ENCODE data around the gene SLC13A4.

Gene SLC13A4

DNA sequence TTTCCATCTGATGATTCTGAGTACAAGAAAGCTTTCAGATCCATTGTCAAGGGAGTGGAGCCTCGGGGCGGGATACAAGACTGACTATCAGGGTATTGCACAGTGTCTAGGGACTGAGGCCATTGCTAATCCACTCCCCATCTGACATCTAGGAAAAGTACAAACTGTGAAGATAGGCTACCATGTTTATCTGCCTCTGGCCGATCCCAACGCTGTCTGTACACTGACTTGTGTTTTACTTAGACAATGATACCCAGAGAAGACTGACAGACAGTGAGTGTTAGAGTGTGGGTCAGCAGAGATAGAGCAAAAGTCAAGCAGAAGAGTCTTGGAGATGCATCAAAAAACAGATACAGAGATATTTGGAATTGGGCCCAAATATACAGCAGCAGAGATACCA is 3.1 kb upstream of the SLC13A4 start:
- H3K27ac Mint-ChIP-seq: no peak overlapping the region
- H3K4me3 Mint-ChIP-seq: no peak overlapping the region
- H3K36me3 Mint-ChIP-seq (ENCODE audit: low read depth): no peaks in the 10 kb centered on the region
- peaks cover 8% of the 10 kb centered on the region for H3K27me3 Mint-ChIP-seq (ENCODE audit: low read depth, poor library complexity)
- no peaks in the 10 kb centered on the region for H3K4me1 Mint-ChIP-seq
- H3K9me3 Mint-ChIP-seq: no peaks in the 10 kb centered on the region
- TF ChIP-seq, protein P1, sequence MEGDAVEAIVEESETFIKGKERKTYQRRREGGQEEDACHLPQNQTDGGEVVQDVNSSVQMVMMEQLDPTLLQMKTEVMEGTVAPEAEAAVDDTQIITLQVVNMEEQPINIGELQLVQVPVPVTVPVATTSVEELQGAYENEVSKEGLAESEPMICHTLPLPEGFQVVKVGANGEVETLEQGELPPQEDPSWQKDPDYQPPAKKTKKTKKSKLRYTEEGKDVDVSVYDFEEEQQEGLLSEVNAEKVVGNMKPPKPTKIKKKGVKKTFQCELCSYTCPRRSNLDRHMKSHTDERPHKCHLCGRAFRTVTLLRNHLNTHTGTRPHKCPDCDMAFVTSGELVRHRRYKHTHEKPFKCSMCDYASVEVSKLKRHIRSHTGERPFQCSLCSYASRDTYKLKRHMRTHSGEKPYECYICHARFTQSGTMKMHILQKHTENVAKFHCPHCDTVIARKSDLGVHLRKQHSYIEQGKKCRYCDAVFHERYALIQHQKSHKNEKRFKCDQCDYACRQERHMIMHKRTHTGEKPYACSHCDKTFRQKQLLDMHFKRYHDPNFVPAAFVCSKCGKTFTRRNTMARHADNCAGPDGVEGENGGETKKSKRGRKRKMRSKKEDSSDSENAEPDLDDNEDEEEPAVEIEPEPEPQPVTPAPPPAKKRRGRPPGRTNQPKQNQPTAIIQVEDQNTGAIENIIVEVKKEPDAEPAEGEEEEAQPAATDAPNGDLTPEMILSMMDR (IDR thresholded peaks at IDR 0.05): no peak
- DNase-seq: no peak

DNA sequence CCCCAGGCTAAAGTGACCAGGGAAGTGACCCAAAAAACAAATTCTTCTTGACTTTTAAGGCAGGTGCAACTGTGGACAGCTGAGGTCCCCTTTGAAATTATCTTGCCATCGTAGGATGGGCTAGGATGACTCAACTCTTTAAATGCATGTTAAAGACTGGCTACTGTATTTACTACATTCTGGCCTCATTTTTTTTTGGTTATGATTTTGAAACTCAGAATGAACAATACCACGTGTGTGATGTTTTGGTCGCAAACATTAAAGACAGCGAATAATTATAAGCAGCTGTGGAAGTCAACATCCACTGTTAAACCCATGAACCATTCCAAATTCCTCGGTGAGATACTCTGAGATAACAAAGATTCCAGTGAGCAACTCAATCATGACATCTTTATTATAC is 1.2 kb upstream of the SLC13A4 start:
- no peaks in the 10 kb centered on the region for H3K4me1 Mint-ChIP-seq

DNA sequence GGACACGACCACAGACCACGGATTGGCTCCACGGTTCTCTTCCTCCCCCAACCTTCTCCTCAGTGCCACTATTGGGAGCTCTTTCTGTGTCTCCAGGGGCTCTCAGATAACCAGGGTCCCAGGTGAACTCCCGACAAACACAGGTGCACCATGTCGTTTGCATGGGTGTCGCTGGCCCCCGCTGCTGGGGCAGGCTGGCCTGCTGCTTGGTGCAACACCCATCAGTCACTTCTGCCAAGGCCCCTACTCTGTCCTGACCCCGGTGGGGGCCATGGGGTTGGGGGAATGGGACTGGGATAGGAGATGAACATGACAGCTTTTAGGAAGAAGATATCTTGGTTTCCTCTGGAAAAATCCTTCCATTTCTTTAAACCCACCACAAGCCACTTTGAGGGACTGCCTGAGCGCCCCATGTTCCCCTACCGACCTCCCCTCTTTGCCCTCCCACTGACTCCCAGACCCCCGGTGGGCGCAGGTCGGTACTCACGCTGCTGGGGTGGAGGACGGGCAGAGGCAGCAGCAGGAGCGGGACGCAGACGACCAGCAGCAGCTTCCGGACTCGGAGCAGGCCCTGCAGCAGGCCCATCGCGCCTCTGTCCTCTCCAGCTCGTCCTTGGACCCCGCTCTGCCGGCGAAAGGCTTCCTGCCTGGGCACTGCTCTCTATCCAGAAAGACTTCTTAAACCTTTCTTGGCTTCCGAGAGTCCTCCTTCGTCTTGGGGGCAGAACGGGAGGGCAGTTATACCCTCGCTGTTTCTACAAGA is 894 bp downstream of the SLC13A4 start:
- TF ChIP-seq, protein P1 (IDR thresholded peaks at IDR 0.05): no peak
- DNase-seq: no peak
- Mint-ChIP-seq H3K27me3 (ENCODE audit: low read depth, poor library complexity) (peaks cover 11% of the 10 kb centered on the region), H3K4me3 (no peak overlapping the region), H3K4me1 (no peaks in the 10 kb centered on the region), H3K9me3 (no peaks in the 10 kb centered on the region), H3K27ac (no peak overlapping the region), H3K36me3 (ENCODE audit: low read depth) (no peaks in the 10 kb centered on the region)

More for the DNA sequence above, 1.2 kb upstream of the SLC13A4 start:
- H3K4me3 Mint-ChIP-seq: no peak overlapping the region
- no peaks in the 10 kb centered on the region for H3K36me3 Mint-ChIP-seq (ENCODE audit: low read depth)
- DNase-seq: no peak
- no peak overlapping the region for H3K27ac Mint-ChIP-seq
- peaks cover 11% of the 10 kb centered on the region for H3K27me3 Mint-ChIP-seq (ENCODE audit: low read depth, poor library complexity)
- no peaks in the 10 kb centered on the region for H3K9me3 Mint-ChIP-seq
- TF ChIP-seq, protein P1 (IDR thresholded peaks at IDR 0.05): no peak

DNA sequence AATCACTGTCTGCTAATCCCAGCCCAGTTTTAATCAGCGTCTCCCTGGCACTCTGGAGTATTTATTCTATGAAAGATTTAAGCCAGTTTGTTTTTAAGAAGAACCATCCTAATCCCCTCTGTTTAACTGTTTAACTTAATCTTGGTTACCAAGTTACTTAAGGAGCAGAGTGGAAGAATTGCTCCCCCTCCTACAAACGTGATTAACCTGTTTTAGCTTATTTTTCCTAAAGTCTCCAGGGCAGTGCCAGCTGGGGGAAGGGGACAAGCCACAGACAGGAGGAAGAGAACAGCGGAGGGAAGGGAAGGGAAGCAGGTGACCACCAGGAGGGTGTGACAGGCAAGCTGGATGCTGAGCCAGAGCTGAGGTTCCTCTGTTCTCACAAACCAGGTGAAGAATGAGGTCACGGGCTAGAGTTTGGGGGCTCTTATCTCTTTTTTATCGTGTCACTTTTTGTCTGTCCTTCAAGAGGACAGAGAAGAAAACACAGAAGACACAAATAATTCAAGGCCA is 1.7 kb downstream of the SLC13A4 start:
- TF ChIP-seq, protein P1 (IDR thresholded peaks at IDR 0.05): no peak
- Mint-ChIP-seq H3K27ac (no peak overlapping the region), H3K4me3 (no peak overlapping the region), H3K27me3 (ENCODE audit: low read depth, poor library complexity) (peaks cover 11% of the 10 kb centered on the region), H3K36me3 (ENCODE audit: low read depth) (no peaks in the 10 kb centered on the region), H3K9me3 (no peaks in the 10 kb centered on the region), H3K4me1 (no peaks in the 10 kb centered on the region)
- DNase-seq: no peak

DNA sequence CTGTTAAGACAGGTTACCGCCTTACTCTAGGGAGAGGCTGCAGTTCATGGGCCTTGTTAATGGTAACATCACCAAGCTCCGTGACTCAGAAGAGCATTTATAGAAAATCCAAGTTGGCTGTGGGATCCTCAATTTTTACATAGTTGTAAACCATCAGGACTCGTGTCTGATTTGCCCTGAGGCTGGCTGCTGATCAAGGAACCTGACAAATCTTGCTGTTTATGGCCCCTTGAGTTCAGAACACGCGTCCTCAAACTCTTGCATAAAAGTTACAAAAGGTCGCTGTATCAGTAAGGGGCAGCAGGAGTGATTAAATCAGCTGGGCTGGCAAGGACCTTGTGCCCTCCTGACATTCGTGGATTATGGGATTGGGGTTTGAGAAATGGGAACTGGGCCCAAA is 4.6 kb downstream of the SLC13A4 start:
- no peak overlapping the region for H3K4me3 Mint-ChIP-seq

More for the DNA sequence above, 4.6 kb downstream of the SLC13A4 start:
- no peak for DNase-seq
- no peaks in the 10 kb centered on the region for H3K9me3 Mint-ChIP-seq
- peaks cover 20% of the 10 kb centered on the region for H3K4me1 Mint-ChIP-seq
- no peaks in the 10 kb centered on the region for H3K36me3 Mint-ChIP-seq (ENCODE audit: low read depth)
- no peak overlapping the region for H3K27ac Mint-ChIP-seq
- H3K27me3 Mint-ChIP-seq (ENCODE audit: low read depth, poor library complexity): peaks cover 5% of the 10 kb centered on the region
- TF ChIP-seq, protein P1 (IDR thresholded peaks at IDR 0.05): no peak

All from nephron progenitor cell (in vitro differentiated cells).